WTC11 (cell line): ENCODE data around the gene TREM2.

Experiments
- GTF2I ChIP-seq: fragments of 250-450 bp; sonication (Bioruptor Pico); conservative IDR thresholded peaks from 2 replicates; pipeline ENCODE4 v1.4.0; 2021; ENCODE audit warnings: mild to moderate bottlenecking
- HMGXB4 ChIP-seq: sonication (generic); formaldehyde crosslinking; IDR thresholded peaks from 2 replicates; pipeline ENCODE4 v1.8.1; 2023; ENCODE audit warnings: mild to moderate bottlenecking, moderate library complexity, missing genetic modification reagents
- TF ChIP-seq, protein P1 (sequence below): fragments of 200-600 bp; IDR thresholded peaks from 2 replicates; pipeline ENCODE4 v1.8.0; 2022; ENCODE audit warnings: antibody characterized with exemption

DNA sequence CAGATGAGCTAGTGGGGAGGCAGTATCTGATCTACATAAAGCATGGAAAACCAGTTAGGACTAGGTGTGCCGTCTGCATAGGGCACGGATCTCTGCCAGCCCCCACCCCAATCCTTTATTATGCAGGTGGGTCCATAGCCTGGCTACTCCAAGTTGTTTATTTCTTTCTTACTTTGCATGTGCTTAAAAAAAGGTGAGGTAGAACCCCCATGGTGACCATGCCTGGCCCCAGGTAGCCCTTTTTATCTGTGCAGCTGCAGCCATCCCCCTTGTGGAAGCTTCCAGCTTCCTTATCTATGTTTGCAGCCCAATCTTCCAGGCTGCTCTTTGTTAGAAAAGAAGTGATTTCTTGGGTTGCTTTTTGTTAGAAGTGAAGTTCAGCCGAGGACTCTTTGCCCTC, 9.0 kb upstream of the TREM2 start:
- TF ChIP-seq, protein P1, sequence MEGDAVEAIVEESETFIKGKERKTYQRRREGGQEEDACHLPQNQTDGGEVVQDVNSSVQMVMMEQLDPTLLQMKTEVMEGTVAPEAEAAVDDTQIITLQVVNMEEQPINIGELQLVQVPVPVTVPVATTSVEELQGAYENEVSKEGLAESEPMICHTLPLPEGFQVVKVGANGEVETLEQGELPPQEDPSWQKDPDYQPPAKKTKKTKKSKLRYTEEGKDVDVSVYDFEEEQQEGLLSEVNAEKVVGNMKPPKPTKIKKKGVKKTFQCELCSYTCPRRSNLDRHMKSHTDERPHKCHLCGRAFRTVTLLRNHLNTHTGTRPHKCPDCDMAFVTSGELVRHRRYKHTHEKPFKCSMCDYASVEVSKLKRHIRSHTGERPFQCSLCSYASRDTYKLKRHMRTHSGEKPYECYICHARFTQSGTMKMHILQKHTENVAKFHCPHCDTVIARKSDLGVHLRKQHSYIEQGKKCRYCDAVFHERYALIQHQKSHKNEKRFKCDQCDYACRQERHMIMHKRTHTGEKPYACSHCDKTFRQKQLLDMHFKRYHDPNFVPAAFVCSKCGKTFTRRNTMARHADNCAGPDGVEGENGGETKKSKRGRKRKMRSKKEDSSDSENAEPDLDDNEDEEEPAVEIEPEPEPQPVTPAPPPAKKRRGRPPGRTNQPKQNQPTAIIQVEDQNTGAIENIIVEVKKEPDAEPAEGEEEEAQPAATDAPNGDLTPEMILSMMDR, result no peak
- TF ChIP-seq HMGXB4 (no peak), GTF2I (CRISPR knock-in tag) (no peak)
